HCT116 (cell line): ENCODE measurements around the gene OR5B3. TPM values are rescaled to one million over a fixed set of nuclear protein-coding genes. Genes with fewer than 3 reads are reported as not detected.

ENCODE experiments used
- ATAC-seq: fragments of 200-7000 bp; cut with Tn5 transposase; 2 replicates; pipeline ENCODE4 v1.9.1; 2020; ENCODE audit warnings: mild to moderate bottlenecking, moderate library complexity
- BruUV-seq: library from RNA; stranded (reverse); fragments of 400-500 nt; replicated peaks from 2 replicates; lab custom pipeline; 2021; lab: Mats Ljungman, UMichigan
- CTCF ChIA-PET: fragments of 300-600 bp; sonication (Branson Sonifier 250); formaldehyde crosslinking; loops from one replicate; lab custom pipeline; 2021; ENCODE audit warnings: antibody characterized with exemption; lab: Charles Lee
- POLR2A ChIA-PET: fragments of 300-600, 350-600 bp; sonication (Branson Sonifier 250); formaldehyde crosslinking; loops from one replicate; lab custom pipeline; 2021; ENCODE audit warnings: antibody characterized with exemption; lab: Charles Lee
- RAD21 ChIA-PET, 2 experiments: fragments of 300-600 bp; sonication (Branson Sonifier 250); formaldehyde crosslinking; loops; one replicate each; lab custom pipeline; 2023; ENCODE audit warnings: low total read pairs in 2 of 2; ENCODE audit not compliant: uncharacterized antibody in 2 of 2, unreplicated experiment in 2 of 2, low non-redundant PET in 1 of 2; lab: Charles Lee
- DNase-seq: peaks from one replicate; pipeline ENCODE4 v3.0.0-alpha.2; 2010; ENCODE audit warnings: low read depth, low spot score
- H2AFZ ChIP-seq: fragments of 200-600 bp; shearing (Covaris generic), sonication (generic); 2 replicates; pipeline ENCODE4 v1.6.1; 2017; ENCODE audit warnings: low read depth, mixed run types, mixed read lengths, antibody characterized with exemption, low read length; ENCODE audit not compliant: poor library complexity, severe bottlenecking
- H3K27ac ChIP-seq: 2 replicates; pipeline ENCODE4 v1.5.1; 2012; ENCODE audit warnings: low read depth, low read length
- H3K27me3 ChIP-seq: fragments of 200-600 bp; sonication (generic); 2 replicates; pipeline ENCODE4 v1.6.1; 2016; ENCODE audit warnings: mixed run types, low read length, mixed read lengths; ENCODE audit not compliant: insufficient read depth
- H3K36me3 ChIP-seq, 2 experiments: fragments of 200-500 bp in 1 of 2; fragments of 200-600 bp in 1 of 2; sonication (Bioruptor generic) in 1 of 2; sonication (generic) in 1 of 2; 2 replicates each; pipeline versions ENCODE4 v1.5.1 to v1.6.1; 2014 to 2016; ENCODE audit warnings: low read length in 2 of 2, inconsistent platforms in 1 of 2, mixed read lengths in 1 of 2, mixed run types in 1 of 2; ENCODE audit not compliant: insufficient read depth in 2 of 2, control insufficient read depth in 1 of 2
- H3K4me1 ChIP-seq, 2 experiments: fragments of 200-600 bp in 1 of 2; sonication (generic) in 1 of 2; 2 replicates each; pipeline versions ENCODE4 v1.5.1 to v1.6.1; 2012 to 2017; ENCODE audit warnings: low read length in 2 of 2, inconsistent platforms in 1 of 2, mild to moderate bottlenecking in 1 of 2, mixed read lengths in 1 of 2, mixed run types in 1 of 2, moderate library complexity in 1 of 2; ENCODE audit not compliant: insufficient read depth in 2 of 2, control insufficient read depth in 1 of 2
- H3K4me2 ChIP-seq: fragments of 200-600 bp; sonication (generic); 2 replicates; pipeline ENCODE4 v1.6.1; 2017; ENCODE audit warnings: mixed run types, low read length, mixed read lengths
- H3K4me3 ChIP-seq, 2 experiments: fragments of 200-600 bp in 1 of 2; sonication (generic) in 1 of 2; replicated peaks in 1 of 2; 2 replicates each; pipeline ENCODE4 v1.5.1; 2011 to 2016; ENCODE audit warnings: low read length in 2 of 2, control low read depth in 1 of 2, low read depth in 1 of 2, mild to moderate bottlenecking in 1 of 2, mixed read lengths in 1 of 2, mixed run types in 1 of 2
- H3K79me2 ChIP-seq: fragments of 200-600 bp; sonication (generic); 2 replicates; pipeline ENCODE4 v1.6.1; 2017; ENCODE audit warnings: mild to moderate bottlenecking, mixed run types, low read length, moderate library complexity, mixed read lengths; ENCODE audit not compliant: insufficient read depth
- H3K9ac ChIP-seq: fragments of 200-600 bp; sonication (generic); 2 replicates; pipeline ENCODE4 v1.6.1; 2016; ENCODE audit warnings: low read length, mixed read lengths
- H3K9me2 ChIP-seq: fragments of 200-600 bp; sonication (generic), shearing (Covaris generic); 2 replicates; pipeline ENCODE4 v1.6.1; 2017; ENCODE audit warnings: mixed run types, mild to moderate bottlenecking, moderate library complexity; ENCODE audit not compliant: insufficient read depth
- H3K9me3 ChIP-seq, 2 experiments: fragments of 200-500 bp in 1 of 2; fragments of 200-600 bp in 1 of 2; sonication (Bioruptor generic) in 1 of 2; sonication (generic) in 1 of 2; 2 replicates each; pipeline ENCODE4 v1.6.1; 2014 to 2017; ENCODE audit warnings: low read length in 2 of 2, mixed read lengths in 2 of 2, inconsistent platforms in 1 of 2, low read depth in 1 of 2, mild to moderate bottlenecking in 1 of 2, mixed run types in 1 of 2, moderate library complexity in 1 of 2; ENCODE audit not compliant: control insufficient read depth in 1 of 2, insufficient read depth in 1 of 2
- H4K20me1 ChIP-seq: fragments of 200-600 bp; sonication (generic), shearing (Covaris generic); 2 replicates; pipeline ENCODE4 v1.6.1; 2017; ENCODE audit warnings: mixed run types, mild to moderate bottlenecking, moderate library complexity; ENCODE audit not compliant: insufficient read depth
- CBX3 ChIP-seq: IDR thresholded peaks from 2 replicates; pipeline ENCODE4 v1.6.1; 2012; ENCODE audit warnings: low read depth
- CEBPB ChIP-seq: IDR thresholded peaks from 2 replicates; pipeline ENCODE4 v1.6.1; 2012; ENCODE audit warnings: low read depth
- EGR1 ChIP-seq: IDR thresholded peaks from 2 replicates; pipeline ENCODE4 v1.6.1; 2012; ENCODE audit warnings: low read depth
- EZH2 ChIP-seq: fragments of 200-600 bp; sonication (generic); IDR thresholded peaks from 2 replicates; pipeline ENCODE4 v1.6.1; 2017; ENCODE audit warnings: antibody characterized with exemption, mixed run types
- EZH2phosphoT487 ChIP-seq: fragments of 200-600 bp; IDR thresholded peaks from 2 replicates; pipeline ENCODE4 v1.6.1; 2018; ENCODE audit warnings: antibody characterized with exemption, borderline replicate concordance
- JUND ChIP-seq: IDR thresholded peaks from 2 replicates; pipeline ENCODE4 v1.6.1; 2012
- SIN3A ChIP-seq: IDR thresholded peaks from 2 replicates; pipeline ENCODE4 v1.6.1; 2012; ENCODE audit warnings: low read depth
- intact Hi-C: fragments of 100-400 bp; cut with micrococcal nuclease; formaldehyde crosslinking; loops from 2 replicates; pipeline ENCODE4 v1.10.0; 2022
- total RNA-seq: library from RNA; stranded (reverse); gene quantifications from one replicate; pipeline ENCODE4 v1.2.1, GENCODE V29; 2021; ENCODE audit not compliant: unreplicated experiment

The OR5B3 gene
- total RNA-seq, 1 experiment from 2014 or later: not detected

DNA sequence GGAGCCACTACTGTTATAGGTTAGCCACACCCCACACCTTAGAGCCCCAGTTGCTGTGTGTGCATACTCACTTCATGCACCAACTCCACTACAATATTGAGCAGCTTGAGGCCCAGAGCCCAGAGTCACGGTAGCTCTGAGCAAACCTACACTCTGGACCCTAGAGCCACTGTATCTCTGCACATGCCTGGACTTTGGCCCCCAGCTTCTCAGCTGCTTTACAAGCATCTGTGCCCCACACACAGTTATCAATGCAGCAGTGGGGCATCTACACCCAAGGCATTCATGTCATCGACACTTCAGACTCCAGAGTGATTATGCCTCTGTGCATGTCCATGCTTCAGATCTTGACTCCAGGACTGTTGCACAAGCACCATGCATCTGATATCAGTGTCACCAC lies 37.6 kb upstream of the OR5B3 start:
- Histone ChIP-seq H2AFZ (no peak overlapping the region), H3K9ac (no peak overlapping the region)
- no TSS peak for BruUV-seq
- intact Hi-C loops: no loop called here
- POLR2A ChIA-PET: no interaction called here
- no peak for TF ChIP-seq EZH2
- TF ChIP-seq EZH2phosphoT487: no peak
- no peak for TF ChIP-seq EGR1
- TF ChIP-seq SIN3A: no peak
- no peak for TF ChIP-seq CBX3
- TF ChIP-seq JUND: no peak
- TF ChIP-seq, all 23 proteins: peak for 0
- Histone ChIP-seq H3K4me2 (no peak overlapping the region), H3K27me3 (0 out of 2 replicates have a peak, but pooled peaks cover 9% of the 10 kb centered on the region), H3K9me3 (no peaks in the 10 kb centered on the region), H3K36me3 (no peaks in the 10 kb centered on the region), H3K4me3 (no peak overlapping the region), H3K4me1 (no peaks in the 10 kb centered on the region), H3K79me2 (no peaks in the 10 kb centered on the region), H3K9me2 (no peaks in the 10 kb centered on the region), H4K20me1 (no peaks in the 10 kb centered on the region), H3K27ac (no peak overlapping the region)
- CTCF ChIA-PET: no interaction called here
- RAD21 ChIA-PET: no interaction called here
- no peak for DNase-seq
- no peak for ATAC-seq

DNA sequence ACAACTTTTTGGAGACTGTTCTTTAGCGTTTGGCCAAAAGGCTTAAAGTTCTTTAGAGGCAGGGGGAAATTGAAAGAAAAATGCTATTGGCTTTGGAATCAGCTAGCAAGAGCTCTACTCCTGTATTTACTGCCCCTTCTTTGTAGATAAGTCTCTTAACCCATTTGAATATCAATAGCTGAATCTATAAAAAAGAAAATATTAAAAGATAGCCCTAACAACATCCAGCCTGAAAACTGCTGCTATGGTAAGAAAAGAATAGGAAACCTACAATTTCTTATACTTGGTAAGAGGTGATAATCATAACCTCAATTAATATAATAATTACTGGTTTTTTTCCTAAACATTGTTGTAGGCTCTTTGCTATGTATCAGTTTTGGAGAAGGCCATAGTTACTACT lies 35.5 kb upstream of the OR5B3 start, which contains the start of gene OR5B12:
TSS of gene OR5B12 (minus strand) at position 101 of the 400 bp plus-strand sequence. CDS start 2,085 bp downstream, outside the sequence.
- Histone ChIP-seq H3K36me3 (no peaks in the 10 kb centered on the region), H3K79me2 (no peaks in the 10 kb centered on the region)
- POLR2A ChIA-PET: no interaction called here
- RAD21 ChIA-PET: no interaction called here
- TF ChIP-seq CEBPB: no peak
- TF ChIP-seq, all 23 proteins: peak for 0
- CTCF ChIA-PET: no interaction called here
- no TSS peak for BruUV-seq
- H3K9me2 ChIP-seq: no peaks in the 10 kb centered on the region
- H3K4me1 ChIP-seq: no peaks in the 10 kb centered on the region
- intact Hi-C loops: no loop called here
- H3K9ac ChIP-seq: no peak within 1 kb of the TSS
- H3K27ac ChIP-seq: no peak within 1 kb of the TSS
- H3K9me3 ChIP-seq: no peaks in the 10 kb centered on the region
- ATAC-seq (no peak), DNase-seq (no peak)
- H2AFZ ChIP-seq: no peak within 1 kb of the TSS
- H3K4me2 ChIP-seq: no peak within 1 kb of the TSS
- H3K4me3 ChIP-seq: no peak within 1 kb of the TSS
- H4K20me1 ChIP-seq: no peaks in the 10 kb centered on the region
- 0 out of 2 replicates have a peak, but pooled peaks cover 9% of the 10 kb centered on the region for H3K27me3 ChIP-seq
